DOHH2 (cell line): ENCODE results near the gene PLA2G12A.

ENCODE experiments used
- H3F3A ChIP-seq: fragments of 200-600 bp; sonication (generic), shearing (Covaris generic); 2 replicates; pipeline ENCODE4 v1.6.0; 2016; ENCODE audit warnings: antibody characterized with exemption, mild to moderate bottlenecking; ENCODE audit not compliant: control insufficient read depth, insufficient read depth
- H3K27ac ChIP-seq: fragments of 200-600 bp; sonication (generic); 2 replicates; pipeline ENCODE4 v1.5.1; 2014; ENCODE audit warnings: low read depth, mild to moderate bottlenecking, low read length, moderate library complexity
- H3K27me3 ChIP-seq: fragments of 200-600 bp; sonication (generic); 2 replicates; pipeline ENCODE4 v1.6.1; 2014; ENCODE audit warnings: mild to moderate bottlenecking, low read length, mixed read lengths; ENCODE audit not compliant: control insufficient read depth
- H3K36me3 ChIP-seq: fragments of 200-600 bp; sonication (generic); 2 replicates; pipeline ENCODE4 v1.6.1; 2014; ENCODE audit warnings: mild to moderate bottlenecking, low read length, moderate library complexity, mixed read lengths; ENCODE audit not compliant: control insufficient read depth
- H3K4me1 ChIP-seq: fragments of 200-600 bp; sonication (generic); 2 replicates; pipeline ENCODE4 v1.6.1; 2014; ENCODE audit warnings: mild to moderate bottlenecking, low read length, mixed read lengths; ENCODE audit not compliant: control insufficient read depth
- H3K4me2 ChIP-seq: fragments of 200-600 bp; sonication (generic); 2 replicates; pipeline ENCODE4 v1.6.0; 2014; ENCODE audit warnings: mild to moderate bottlenecking, low read length, moderate library complexity
- H3K4me3 ChIP-seq: fragments of 200-600 bp; sonication (generic); 2 replicates; pipeline ENCODE4 v1.5.1; 2014; ENCODE audit warnings: mild to moderate bottlenecking, low read length, mixed read lengths
- H3K79me2 ChIP-seq: fragments of 200-600 bp; sonication (generic); 2 replicates; pipeline ENCODE4 v1.6.1; 2014; ENCODE audit warnings: mild to moderate bottlenecking, low read length, mixed read lengths; ENCODE audit not compliant: control insufficient read depth
- H3K9me2 ChIP-seq: fragments of 200-600 bp; sonication (generic); replicated peaks from 2 replicates; pipeline ENCODE4 v1.6.1; 2014; ENCODE audit warnings: mild to moderate bottlenecking, low read length, mixed read lengths; ENCODE audit not compliant: control insufficient read depth
- H3K9me3 ChIP-seq: fragments of 200-600 bp; sonication (generic); 2 replicates; pipeline ENCODE4 v1.6.1; 2014; ENCODE audit warnings: antibody characterized with exemption, low read length, mixed read lengths; ENCODE audit not compliant: control insufficient read depth, insufficient read depth
- H4K20me1 ChIP-seq: fragments of 200-600 bp; sonication (generic); 2 replicates; pipeline ENCODE4 v1.6.0; 2014; ENCODE audit warnings: low read depth, mild to moderate bottlenecking, antibody characterized with exemption, low read length, moderate library complexity; ENCODE audit not compliant: control insufficient read depth, insufficient read depth
- CTCF ChIP-seq: fragments of 200-600 bp; sonication (generic); IDR thresholded peaks from one replicate; pipeline ENCODE4 v1.5.1; 2014; ENCODE audit warnings: antibody characterized with exemption, mild to moderate bottlenecking, low read depth, low read length; ENCODE audit not compliant: poor library complexity, severe bottlenecking
- EZH2phosphoT487 ChIP-seq: fragments of 200-600 bp; sonication (generic); IDR thresholded peaks from 2 replicates; pipeline ENCODE4 v1.6.1; 2017; ENCODE audit warnings: borderline replicate concordance, mild to moderate bottlenecking, antibody characterized with exemption, low read length, moderate library complexity, mixed read lengths

PLA2G12A gene

DNA sequence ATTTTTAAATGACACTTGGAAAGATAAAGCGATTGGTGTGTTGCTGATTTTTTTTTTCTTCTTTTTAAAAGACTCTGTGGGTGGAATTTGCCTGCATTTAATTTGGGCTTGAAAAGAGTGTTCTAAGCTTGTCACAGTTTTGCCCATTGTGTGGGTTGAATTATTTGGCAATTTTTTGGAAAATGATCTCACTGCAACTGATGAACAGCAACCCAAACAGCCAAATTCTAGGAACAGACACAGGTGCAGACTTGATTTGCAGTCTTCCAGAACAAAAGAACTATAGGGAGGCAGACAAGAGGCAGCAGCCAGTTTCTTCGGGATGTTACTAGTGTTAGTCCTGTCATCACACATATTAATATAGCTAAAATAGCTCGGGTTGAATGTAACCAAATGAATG lies 67.1 kb downstream of the PLA2G12A start:
- Histone ChIP-seq H3K36me3 (peaks cover 28% of the 10 kb centered on the region), H3K27ac (no peak overlapping the region), H3K4me2 (no peak overlapping the region), H3K27me3 (no peaks in the 10 kb centered on the region), H4K20me1 (no peaks in the 10 kb centered on the region), H3K9me3 (no peaks in the 10 kb centered on the region), H3K4me3 (no peak overlapping the region), H3F3A (no peaks in the 10 kb centered on the region), H3K79me2 (peaks cover 13% of the 10 kb centered on the region), H3K4me1 (no peaks in the 10 kb centered on the region), H3K9me2 (no peaks in the 10 kb centered on the region)
- TF ChIP-seq CTCF: no peak
- no peak for TF ChIP-seq EZH2phosphoT487

- Histone ChIP-seq H3K27ac (no peak overlapping the region), H3K79me2 (peaks cover 20% of the 10 kb centered on the region), H3K4me2 (no peak overlapping the region), H3K9me3 (no peaks in the 10 kb centered on the region), H3K27me3 (no peaks in the 10 kb centered on the region), H3F3A (no peaks in the 10 kb centered on the region), H3K36me3 (peaks cover 28% of the 10 kb centered on the region), H3K4me3 (no peak overlapping the region), H4K20me1 (no peaks in the 10 kb centered on the region), H3K9me2 (no peaks in the 10 kb centered on the region), H3K4me1 (no peaks in the 10 kb centered on the region)
- TF ChIP-seq CTCF (no peak), EZH2phosphoT487 (no peak)
Measured at GRCh38 chr4:109662116-109662515, 67.8 kb downstream of the PLA2G12A start.
